ENCODE measurements around the gene GNB3.

The GNB3 gene

DNA sequence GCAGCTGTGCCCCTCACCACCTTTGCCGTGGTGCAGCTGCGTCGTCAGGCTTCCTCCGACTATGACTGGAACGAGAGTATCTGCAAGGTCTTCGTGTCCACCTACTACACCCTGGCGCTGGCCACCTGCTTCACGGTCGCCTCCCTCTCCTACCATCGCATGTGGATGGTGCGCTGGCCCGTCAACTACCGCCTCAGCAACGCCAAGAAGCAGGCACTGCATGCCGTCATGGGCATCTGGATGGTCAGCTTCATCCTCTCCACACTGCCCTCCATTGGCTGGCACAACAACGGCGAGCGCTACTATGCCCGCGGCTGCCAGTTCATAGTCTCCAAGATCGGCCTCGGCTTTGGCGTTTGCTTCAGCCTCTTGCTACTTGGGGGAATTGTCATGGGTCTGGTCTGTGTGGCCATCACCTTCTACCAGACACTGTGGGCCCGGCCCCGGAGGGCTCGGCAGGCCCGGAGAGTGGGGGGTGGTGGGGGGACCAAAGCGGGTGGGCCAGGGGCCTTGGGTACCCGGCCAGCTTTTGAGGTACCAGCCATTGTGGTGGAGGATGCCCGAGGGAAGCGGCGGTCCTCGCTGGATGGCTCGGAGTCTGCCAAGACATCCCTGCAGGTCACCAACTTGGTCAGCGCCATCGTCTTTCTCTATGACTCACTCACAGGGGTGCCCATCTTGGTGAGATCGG lies 16.5 kb upstream of the GNB3 start:
- H3K4me3 ChIP-seq (ENCODE audit: low read length) = no peak overlapping the region

DNA sequence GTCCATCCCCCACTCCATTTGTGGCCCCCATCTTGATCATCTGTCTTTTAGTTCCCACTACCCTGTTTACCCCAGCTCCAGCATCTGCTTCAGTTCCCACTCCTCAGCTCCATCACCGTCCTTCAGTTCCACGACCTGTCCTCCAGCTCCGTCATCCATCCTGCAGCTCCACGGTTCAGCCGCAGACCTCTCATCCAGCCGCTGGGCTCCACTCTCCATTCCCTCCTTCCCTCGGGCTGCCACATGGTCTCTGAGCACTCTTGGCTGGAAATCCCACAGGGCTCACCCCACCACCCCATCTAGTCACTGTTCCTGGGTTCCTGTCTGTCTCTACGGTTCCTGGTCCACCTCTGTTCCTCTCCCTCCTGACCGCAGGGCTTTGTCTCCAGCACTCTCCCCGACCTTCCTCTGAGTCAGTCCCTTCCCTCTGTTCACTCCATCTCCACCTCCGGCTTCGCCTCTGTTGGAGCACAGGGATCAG lies 15.8 kb upstream of the GNB3 start:
- no peaks in the 10 kb centered on the region for H3K9me3 ChIP-seq (ENCODE audit: insufficient read depth, low read length)
- no peak overlapping the region for H3K4me2 ChIP-seq (ENCODE audit: low read length)
- H3K4me3 ChIP-seq (ENCODE audit: low read length) = no peak overlapping the region
- no peaks in the 10 kb centered on the region for H3K79me2 ChIP-seq (ENCODE audit: low read length)
- H3K9ac ChIP-seq (ENCODE audit: low read length) = no peak overlapping the region
- peaks cover 36% of the 10 kb centered on the region for H3K27me3 ChIP-seq (ENCODE audit: low read depth, low read length)
- no peak overlapping the region for H3K27ac ChIP-seq (ENCODE audit: low read length)
- no peak overlapping the region for H2AFZ ChIP-seq (ENCODE audit: low read depth, low read length)
- peaks cover 8% of the 10 kb centered on the region for H3K4me1 ChIP-seq (ENCODE audit: low read length)
- no peak for TF ChIP-seq EZH2phosphoT487 (IDR thresholded peaks at IDR 0.05; ENCODE audit: low read depth)
- TF ChIP-seq, protein P1, sequence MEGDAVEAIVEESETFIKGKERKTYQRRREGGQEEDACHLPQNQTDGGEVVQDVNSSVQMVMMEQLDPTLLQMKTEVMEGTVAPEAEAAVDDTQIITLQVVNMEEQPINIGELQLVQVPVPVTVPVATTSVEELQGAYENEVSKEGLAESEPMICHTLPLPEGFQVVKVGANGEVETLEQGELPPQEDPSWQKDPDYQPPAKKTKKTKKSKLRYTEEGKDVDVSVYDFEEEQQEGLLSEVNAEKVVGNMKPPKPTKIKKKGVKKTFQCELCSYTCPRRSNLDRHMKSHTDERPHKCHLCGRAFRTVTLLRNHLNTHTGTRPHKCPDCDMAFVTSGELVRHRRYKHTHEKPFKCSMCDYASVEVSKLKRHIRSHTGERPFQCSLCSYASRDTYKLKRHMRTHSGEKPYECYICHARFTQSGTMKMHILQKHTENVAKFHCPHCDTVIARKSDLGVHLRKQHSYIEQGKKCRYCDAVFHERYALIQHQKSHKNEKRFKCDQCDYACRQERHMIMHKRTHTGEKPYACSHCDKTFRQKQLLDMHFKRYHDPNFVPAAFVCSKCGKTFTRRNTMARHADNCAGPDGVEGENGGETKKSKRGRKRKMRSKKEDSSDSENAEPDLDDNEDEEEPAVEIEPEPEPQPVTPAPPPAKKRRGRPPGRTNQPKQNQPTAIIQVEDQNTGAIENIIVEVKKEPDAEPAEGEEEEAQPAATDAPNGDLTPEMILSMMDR (IDR thresholded peaks at IDR 0.05; ENCODE audit: low read depth, low read length) = no peak
- H3K36me3 ChIP-seq (replicated peaks; ENCODE audit: low read depth, low read length) = no peaks in the 10 kb centered on the region
- no peaks in the 10 kb centered on the region for H4K20me1 ChIP-seq (ENCODE audit: insufficient read depth, low read length)

More for the DNA sequence above, 16.5 kb upstream of the GNB3 start:
- Histone ChIP-seq H4K20me1 (ENCODE audit: insufficient read depth, low read length) (no peaks in the 10 kb centered on the region), H2AFZ (ENCODE audit: low read depth, low read length) (no peak overlapping the region), H3K9ac (ENCODE audit: low read length) (no peak overlapping the region), H3K27me3 (ENCODE audit: low read depth, low read length) (peaks cover 42% of the 10 kb centered on the region), H3K27ac (ENCODE audit: low read length) (no peak overlapping the region), H3K9me3 (ENCODE audit: insufficient read depth, low read length) (no peaks in the 10 kb centered on the region), H3K79me2 (ENCODE audit: low read length) (no peaks in the 10 kb centered on the region), H3K36me3 (replicated peaks; ENCODE audit: low read depth, low read length) (no peaks in the 10 kb centered on the region), H3K4me2 (ENCODE audit: low read length) (no peak overlapping the region), H3K4me1 (ENCODE audit: low read length) (peaks cover 6% of the 10 kb centered on the region)
- no peak for TF ChIP-seq EZH2phosphoT487 (IDR thresholded peaks at IDR 0.05; ENCODE audit: low read depth)
- TF ChIP-seq, protein P1 (IDR thresholded peaks at IDR 0.05; ENCODE audit: low read depth, low read length) = no peak

DNA sequence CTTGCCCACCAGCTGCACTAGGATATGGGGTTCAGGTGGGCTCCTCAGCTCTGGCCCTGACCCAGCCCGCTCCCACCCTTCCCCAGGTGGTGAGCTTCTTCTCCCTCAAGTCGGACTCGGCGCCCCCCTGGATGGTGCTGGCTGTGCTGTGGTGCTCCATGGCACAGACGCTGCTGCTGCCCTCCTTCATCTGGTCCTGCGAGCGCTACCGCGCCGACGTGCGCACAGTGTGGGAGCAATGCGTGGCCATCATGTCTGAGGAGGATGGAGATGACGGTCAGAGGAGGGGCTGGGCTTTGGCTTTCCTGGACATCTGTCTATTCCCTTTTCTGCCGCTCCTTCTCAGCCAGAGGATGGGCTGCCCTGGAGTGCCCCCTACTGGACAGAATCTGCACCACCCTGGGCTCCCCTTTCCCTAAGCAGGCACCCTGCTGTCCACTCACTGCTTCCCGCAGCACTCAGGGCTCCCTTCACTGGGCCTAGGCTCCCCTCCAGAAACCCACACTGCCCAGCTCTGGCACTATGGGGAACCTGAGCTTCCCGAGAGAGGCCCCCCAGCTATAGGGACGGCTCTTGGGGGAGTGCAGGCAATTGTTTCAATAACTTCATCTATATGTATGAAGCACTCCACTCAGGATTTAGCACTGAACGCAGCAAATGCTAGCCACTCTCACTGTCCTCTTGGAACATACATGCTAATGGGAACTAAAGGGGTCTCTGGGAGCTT lies 15.2 kb upstream of the GNB3 start:
- TF ChIP-seq EZH2phosphoT487 (IDR thresholded peaks at IDR 0.05; ENCODE audit: low read depth) = no peak
- TF ChIP-seq, protein P1 (IDR thresholded peaks at IDR 0.05; ENCODE audit: low read depth, low read length) = peak; percentile 82
- H3K9me3 ChIP-seq (ENCODE audit: insufficient read depth, low read length) = no peaks in the 10 kb centered on the region
- H3K9ac ChIP-seq (ENCODE audit: low read length) = no peak overlapping the region
- H3K4me3 ChIP-seq (ENCODE audit: low read length) = no peak overlapping the region
- H2AFZ ChIP-seq (ENCODE audit: low read depth, low read length) = no peak overlapping the region
- H3K79me2 ChIP-seq (ENCODE audit: low read length) = no peaks in the 10 kb centered on the region
- H3K4me2 ChIP-seq (ENCODE audit: low read length) = no peak overlapping the region; the same call in 1 of the 2 replicates
- H4K20me1 ChIP-seq (ENCODE audit: insufficient read depth, low read length) = no peaks in the 10 kb centered on the region
- H3K27ac ChIP-seq (ENCODE audit: low read length) = no peak overlapping the region
- H3K4me1 ChIP-seq (ENCODE audit: low read length) = peaks cover 11% of the 10 kb centered on the region
- H3K27me3 ChIP-seq (ENCODE audit: low read depth, low read length) = peaks cover 35% of the 10 kb centered on the region
- H3K36me3 ChIP-seq (replicated peaks; ENCODE audit: low read depth, low read length) = no peaks in the 10 kb centered on the region

DNA sequence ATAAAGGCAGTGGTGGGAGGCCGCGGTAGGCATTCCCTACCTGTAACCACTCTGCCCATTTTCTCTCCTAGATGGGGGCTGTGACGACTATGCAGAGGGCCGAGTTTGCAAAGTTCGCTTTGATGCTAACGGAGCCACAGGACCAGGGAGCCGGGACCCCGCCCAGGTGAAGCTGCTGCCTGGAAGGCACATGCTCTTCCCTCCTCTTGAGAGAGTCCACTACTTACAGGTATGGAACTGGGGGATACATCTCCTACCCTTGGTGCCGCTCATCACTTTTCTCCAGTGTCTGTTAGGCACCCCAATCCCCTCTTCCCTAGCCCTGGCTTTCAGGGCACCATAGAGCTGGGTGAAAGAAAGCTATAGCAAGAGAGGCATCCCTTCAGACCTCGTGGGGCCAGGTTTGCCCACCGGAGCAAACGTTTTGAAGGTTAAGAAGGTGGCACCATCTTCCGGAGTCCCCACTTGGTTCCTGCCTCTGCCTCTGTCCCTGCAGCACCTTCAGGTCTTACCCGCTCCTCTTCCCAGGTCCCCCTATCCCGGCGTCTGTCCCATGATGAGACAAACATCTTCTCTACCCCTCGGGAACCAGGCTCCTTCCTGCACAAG lies 14.5 kb upstream of the GNB3 start:
- Histone ChIP-seq H3K9ac (ENCODE audit: low read length) (no peak overlapping the region), H3K4me2 (ENCODE audit: low read length) (no peak overlapping the region), H3K9me3 (ENCODE audit: insufficient read depth, low read length) (no peaks in the 10 kb centered on the region), H4K20me1 (ENCODE audit: insufficient read depth, low read length) (no peaks in the 10 kb centered on the region), H3K27me3 (ENCODE audit: low read depth, low read length) (peaks cover 31% of the 10 kb centered on the region), H3K79me2 (ENCODE audit: low read length) (no peaks in the 10 kb centered on the region), H3K4me3 (ENCODE audit: low read length) (no peak overlapping the region), H3K36me3 (replicated peaks; ENCODE audit: low read depth, low read length) (no peaks in the 10 kb centered on the region), H3K27ac (ENCODE audit: low read length) (no peak overlapping the region), H3K4me1 (ENCODE audit: low read length) (peaks cover 11% of the 10 kb centered on the region), H2AFZ (ENCODE audit: low read depth, low read length) (no peak overlapping the region)
- TF ChIP-seq EZH2phosphoT487 (IDR thresholded peaks at IDR 0.05; ENCODE audit: low read depth) = no peak
- TF ChIP-seq, protein P1 (IDR thresholded peaks at IDR 0.05; ENCODE audit: low read depth, low read length) = no peak

All from OCI-LY3 (cell line).